HepG2 (cell line): ENCODE data around the gene PRKG1. TPM values are rescaled to one million over a fixed set of nuclear protein-coding genes. Genes with fewer than 3 reads are reported as not detected.

ENCODE experiments used
- ATAC-seq: fragments of 200-7000 bp; cut with Tn5 transposase; 3 replicates; pipeline ENCODE4 v1.9.1; 2020; ENCODE audit warnings: mild to moderate bottlenecking, moderate library complexity
- BruUV-seq: library from RNA; stranded (reverse); fragments of 400-500 nt; replicated peaks from 2 replicates; lab custom pipeline; 2021; lab: Mats Ljungman, UMichigan
- CTCF ChIA-PET: fragments of 300-600 bp; formaldehyde crosslinking; extraction: SDS; loops from one replicate; lab custom pipeline; 2021; ENCODE audit warnings: low total read pairs, inconsistent platforms, low intra/inter-chr PET ratio; lab: Yijun Ruan, JAX
- POLR2A ChIA-PET: fragments of 350-600 bp; sonication (Branson Sonifier 250); formaldehyde crosslinking; loops from one replicate; lab custom pipeline; 2020; ENCODE audit warnings: antibody characterized with exemption, inconsistent platforms; lab: Yijun Ruan, JAX
- DNase-seq: peaks from one replicate; pipeline ENCODE4 v3.0.0-alpha.2; 2015; ENCODE audit warnings: low spot score
- FAIRE-seq: peaks from 3 replicates; lab custom pipeline; 2011; peaks lifted over from hg19 to GRCh38; lab: Jason Lieb, UNC
- H2AFZ ChIP-seq: one replicate; pipeline ENCODE4 v1.6.1; 2011; ENCODE audit warnings: low read length, inconsistent platforms
- H3K27ac ChIP-seq: fragments of 300-600 bp; 3 replicates; pipeline ENCODE4 v1.8.0; 2011; ENCODE audit warnings: mixed run types, mild to moderate bottlenecking, mixed read lengths, low read length, inconsistent platforms; ENCODE audit not compliant: insufficient read depth; ENCODE audit errors: extremely low read length
- H3K27me3 ChIP-seq, 2 experiments: fragments of 200-600 bp in 1 of 2; 2 replicates in 1 of 2; 3 replicates in 1 of 2; pipeline versions ENCODE4 v1.6.0 to v1.8.0; 2011; ENCODE audit warnings: low read length in 2 of 2, mild to moderate bottlenecking in 2 of 2, moderate library complexity in 2 of 2, inconsistent platforms in 1 of 2; ENCODE audit not compliant: insufficient read depth in 2 of 2, control insufficient read depth in 1 of 2
- H3K36me3 ChIP-seq, 2 experiments: fragments of 200-600 bp in 1 of 2; replicated peaks in 1 of 2; 2 replicates in 1 of 2; 3 replicates in 1 of 2; pipeline versions ENCODE4 v1.5.1 to v1.8.0; 2011; ENCODE audit warnings: low read length in 2 of 2, inconsistent platforms in 1 of 2; ENCODE audit not compliant: insufficient read depth in 2 of 2, control insufficient read depth in 1 of 2
- H3K4me1 ChIP-seq: 2 replicates; pipeline ENCODE4 v1.5.1; 2012; ENCODE audit warnings: low read length, inconsistent platforms; ENCODE audit not compliant: insufficient read depth
- H3K4me2 ChIP-seq: 2 replicates; pipeline ENCODE4 v1.6.0; 2011; ENCODE audit warnings: low read depth, low read length, inconsistent platforms
- H3K4me3 ChIP-seq, 3 experiments: fragments of 200-600 bp in 1 of 3; sonication (generic), shearing (Covaris generic) in 1 of 3; replicated peaks in 1 of 3; 2 replicates each; pipeline ENCODE4 v1.5.1; 2011 to 2016; ENCODE audit warnings: low read length in 3 of 3, inconsistent platforms in 2 of 3, low read depth in 2 of 3, mild to moderate bottlenecking in 2 of 3, control low read depth in 1 of 3, mixed read lengths in 1 of 3; ENCODE audit not compliant: insufficient read depth in 1 of 3
- H3K79me2 ChIP-seq: one replicate; pipeline ENCODE4 v1.6.1; 2011; ENCODE audit warnings: low read length, inconsistent platforms; ENCODE audit not compliant: insufficient read depth
- H3K9ac ChIP-seq: 2 replicates; pipeline ENCODE4 v1.6.0; 2011; ENCODE audit warnings: mild to moderate bottlenecking, low read depth, low read length, inconsistent platforms; ENCODE audit not compliant: insufficient read depth
- H3K9me3 ChIP-seq: 2 replicates; pipeline ENCODE4 v1.5.1; 2012; ENCODE audit warnings: mild to moderate bottlenecking, low read length
- H4K20me1 ChIP-seq: 2 replicates; pipeline ENCODE4 v1.6.0; 2011; ENCODE audit warnings: inconsistent platforms, mild to moderate bottlenecking, low read length, moderate library complexity; ENCODE audit not compliant: insufficient read depth
- FOXJ3 ChIP-seq: sonication (generic); formaldehyde crosslinking; IDR thresholded peaks from 2 replicates; pipeline ENCODE4 v1.4.0; 2020; ENCODE audit warnings: missing genetic modification reagents, mild to moderate bottlenecking, borderline replicate concordance
- MTF2 ChIP-seq: sonication (generic); formaldehyde crosslinking; IDR thresholded peaks from 2 replicates; pipeline ENCODE4 v1.5.0; 2020; ENCODE audit warnings: missing genetic modification reagents, borderline replicate concordance
- PHB2 ChIP-seq: fragments of 450-650 bp; IDR thresholded peaks from 2 replicates; pipeline ENCODE4 v1.6.1; 2018; ENCODE audit not compliant: partially characterized antibody
- REPIN1 ChIP-seq: sonication (generic); formaldehyde crosslinking; IDR thresholded peaks from 2 replicates; pipeline ENCODE4 v1.8.0; 2022; ENCODE audit warnings: missing genetic modification reagents, low read depth, mild to moderate bottlenecking, borderline replicate concordance
- SIN3A ChIP-seq: IDR thresholded peaks from 2 replicates; pipeline ENCODE4 v1.6.1; 2011; ENCODE audit warnings: low read depth, mild to moderate bottlenecking, control low read depth, low read length, borderline replicate concordance
- SIX1 ChIP-seq: sonication (generic); formaldehyde crosslinking; IDR thresholded peaks from 2 replicates; pipeline ENCODE4 v1.4.0; 2020; ENCODE audit warnings: missing genetic modification reagents, borderline replicate concordance
- ZBTB42 ChIP-seq: sonication (generic); formaldehyde crosslinking; IDR thresholded peaks from 2 replicates; pipeline ENCODE4 v1.5.0; 2020; ENCODE audit warnings: mild to moderate bottlenecking, missing genetic modification reagents
- WGBS: methylation state at CpG from one replicate; pipeline ENCODE4 v1.1.6; 2017; ENCODE audit warnings: low lambda C conversion rate; 5-methylcytosine and 5-hydroxymethylcytosine counted together
- in situ Hi-C: cut with HindIII; loops from 2 replicates; pipeline ENCODE4 v1.10.0; 2017; ENCODE audit warnings: low pct_unique_long_range_greater_than_20kb; ENCODE audit not compliant: extremely low pct_ligation_motif_present
- intact Hi-C: fragments of 100-400 bp; cut with micrococcal nuclease; formaldehyde crosslinking; loops from one replicate; pipeline ENCODE4 v1.10.0; 2022; ENCODE audit not compliant: unreplicated experiment
- polyA plus RNA-seq, 8 experiments: library from polyadenylated mRNA; depleted of rRNA in 3 of 8; stranded (reverse) in 7 of 8; unstranded in 1 of 8; fragments of >200 nt; fragmentation: Illumina TruSeq in 4 of 8; extraction: Trizol in 4 of 8; gene quantifications; 2 replicates each; pipeline versions ENCODE4 v1.2.1 to v1.2.3, GENCODE V29; 2011 to 2016; ENCODE audit warnings: low read depth in 4 of 8, missing spikeins in 1 of 8, mixed read lengths in 1 of 8; ENCODE audit not compliant: insufficient read depth in 1 of 8
- total RNA-seq, 5 experiments: library from RNA; depleted of rRNA; stranded (reverse); fragments of >200 nt; fragmentation: Illumina TruSeq; extraction: Trizol; gene quantifications; 2 replicates each; pipeline ENCODE4 v1.2.3, GENCODE V29; 2016; ENCODE audit warnings: low read depth in 1 of 5
- TF ChIP-seq, protein P1 (sequence below): IDR thresholded peaks from 2 replicates; pipeline ENCODE4 v1.6.1; 2016; ENCODE audit warnings: missing compliant biosample characterization, missing genetic modification reagents, borderline replicate concordance
- TF ChIP-seq, protein P2 (sequence below): sonication (generic); formaldehyde crosslinking; IDR thresholded peaks from 2 replicates; pipeline ENCODE4 v1.5.1; 2020; ENCODE audit warnings: mild to moderate bottlenecking, missing genetic modification reagents, borderline replicate concordance
- TF ChIP-seq, protein P3 (sequence below): sonication (generic); formaldehyde crosslinking; IDR thresholded peaks from 2 replicates; pipeline ENCODE4 v1.4.0; 2020; ENCODE audit warnings: missing genetic modification reagents

Gene PRKG1
- total and polyA plus RNA-seq, 2 of the 13 experiments (the other 11 are each of a cell fraction or from before 2014, with no cell fraction given): 0.01 TPM; not detected in 1

DNA sequence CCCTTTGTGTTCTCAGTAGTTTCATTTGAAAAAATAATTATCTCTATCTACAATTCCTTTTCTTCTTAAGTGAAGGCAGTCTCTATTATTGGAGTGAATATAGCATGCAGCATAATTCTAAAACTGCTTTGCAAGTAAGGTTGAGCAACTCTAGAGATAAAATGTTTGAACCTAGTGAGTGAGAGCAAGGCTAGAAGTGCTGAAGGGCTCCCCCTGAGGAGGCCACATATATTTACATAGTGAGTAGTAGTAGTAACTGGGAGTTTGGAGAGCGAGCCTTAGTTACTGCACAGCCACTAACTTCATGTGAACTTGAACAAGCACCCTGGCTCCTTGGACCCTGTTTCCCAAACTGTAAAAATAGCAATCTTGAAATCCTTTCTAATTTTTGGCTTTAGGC, 1098.3 kb downstream of the PRKG1 start:
- ChIA-PET POLR2A (no interaction called here), CTCF (no interaction called here)
- FAIRE-seq (no peak), DNase-seq (no peak), ATAC-seq (peak; percentile 71)
- H3K27me3 ChIP-seq: no peaks in the 10 kb centered on the region
- in situ Hi-C loops (no loop called here), intact Hi-C loops (no loop called here)
- no peak overlapping the region for H3K4me2 ChIP-seq
- H2AFZ ChIP-seq: no peak overlapping the region
- H3K9ac ChIP-seq: no peak overlapping the region
- H4K20me1 ChIP-seq: no peaks in the 10 kb centered on the region
- H3K4me1 ChIP-seq: no peaks in the 10 kb centered on the region
- no peaks in the 10 kb centered on the region for H3K9me3 ChIP-seq
- H3K79me2 ChIP-seq: no peaks in the 10 kb centered on the region
- H3K27ac ChIP-seq: no peak overlapping the region
- H3K4me3 ChIP-seq: no peak overlapping the region
- no peaks in the 10 kb centered on the region for H3K36me3 ChIP-seq
- BruUV-seq: no TSS peak
- 8% methylated on average over 1 of the region's 1 CpG for WGBS
- no peak for TF ChIP-seq REPIN1 (CRISPR knock-in tag)
- TF ChIP-seq FOXJ3 (CRISPR knock-in tag): no peak

DNA sequence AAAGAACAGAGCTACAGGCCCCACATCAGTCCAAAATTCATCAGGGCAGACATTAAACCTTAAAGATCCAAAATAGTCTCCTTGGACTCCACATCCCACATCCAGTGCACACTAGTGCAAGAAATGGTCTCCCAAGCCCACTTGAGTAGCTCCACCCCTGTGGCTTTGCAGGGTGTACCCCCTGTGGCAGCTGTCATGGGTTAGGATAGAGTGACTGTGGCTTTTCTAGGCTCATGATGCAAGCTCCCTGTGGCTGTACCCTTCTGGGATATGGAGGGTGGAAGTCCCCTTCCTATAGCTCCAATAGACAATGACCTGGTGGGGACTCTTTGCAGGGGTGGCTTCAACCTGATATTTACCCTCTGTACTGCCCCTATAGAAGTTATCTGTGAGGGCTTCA, 1111.0 kb downstream of the PRKG1 start:
- intact Hi-C loops: no loop called here
- ChIA-PET POLR2A (no interaction called here), CTCF (no interaction called here)
- Histone ChIP-seq H3K4me3 (no peak overlapping the region), H3K9ac (no peak overlapping the region), H3K27me3 (no peaks in the 10 kb centered on the region), H3K9me3 (no peaks in the 10 kb centered on the region), H3K79me2 (no peaks in the 10 kb centered on the region), H2AFZ (no peak overlapping the region), H4K20me1 (no peaks in the 10 kb centered on the region), H3K4me2 (no peak overlapping the region), H3K4me1 (no peaks in the 10 kb centered on the region), H3K36me3 (no peaks in the 10 kb centered on the region), H3K27ac (no peak overlapping the region)
- DNase-seq: no peak
- no peak for ATAC-seq
- no TSS peak for BruUV-seq
- FAIRE-seq: no peak
- in situ Hi-C loops: no loop called here
- TF ChIP-seq ZBTB42 (CRISPR knock-in tag) (no peak), PHB2 (no peak), SIX1 (CRISPR knock-in tag) (no peak), MTF2 (CRISPR knock-in tag) (no peak), SIN3A (no peak)
- TF ChIP-seq, protein P1, sequence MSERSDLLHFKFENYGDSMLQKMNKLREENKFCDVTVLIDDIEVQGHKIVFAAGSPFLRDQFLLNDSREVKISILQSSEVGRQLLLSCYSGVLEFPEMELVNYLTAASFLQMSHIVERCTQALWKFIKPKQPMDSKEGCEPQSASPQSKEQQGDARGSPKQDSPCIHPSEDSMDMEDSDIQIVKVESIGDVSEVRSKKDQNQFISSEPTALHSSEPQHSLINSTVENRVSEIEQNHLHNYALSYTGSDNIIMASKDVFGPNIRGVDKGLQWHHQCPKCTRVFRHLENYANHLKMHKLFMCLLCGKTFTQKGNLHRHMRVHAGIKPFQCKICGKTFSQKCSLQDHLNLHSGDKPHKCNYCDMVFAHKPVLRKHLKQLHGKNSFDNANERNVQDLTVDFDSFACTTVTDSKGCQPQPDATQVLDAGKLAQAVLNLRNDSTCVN (CRISPR knock-in tag): no peak
- TF ChIP-seq, protein P2, sequence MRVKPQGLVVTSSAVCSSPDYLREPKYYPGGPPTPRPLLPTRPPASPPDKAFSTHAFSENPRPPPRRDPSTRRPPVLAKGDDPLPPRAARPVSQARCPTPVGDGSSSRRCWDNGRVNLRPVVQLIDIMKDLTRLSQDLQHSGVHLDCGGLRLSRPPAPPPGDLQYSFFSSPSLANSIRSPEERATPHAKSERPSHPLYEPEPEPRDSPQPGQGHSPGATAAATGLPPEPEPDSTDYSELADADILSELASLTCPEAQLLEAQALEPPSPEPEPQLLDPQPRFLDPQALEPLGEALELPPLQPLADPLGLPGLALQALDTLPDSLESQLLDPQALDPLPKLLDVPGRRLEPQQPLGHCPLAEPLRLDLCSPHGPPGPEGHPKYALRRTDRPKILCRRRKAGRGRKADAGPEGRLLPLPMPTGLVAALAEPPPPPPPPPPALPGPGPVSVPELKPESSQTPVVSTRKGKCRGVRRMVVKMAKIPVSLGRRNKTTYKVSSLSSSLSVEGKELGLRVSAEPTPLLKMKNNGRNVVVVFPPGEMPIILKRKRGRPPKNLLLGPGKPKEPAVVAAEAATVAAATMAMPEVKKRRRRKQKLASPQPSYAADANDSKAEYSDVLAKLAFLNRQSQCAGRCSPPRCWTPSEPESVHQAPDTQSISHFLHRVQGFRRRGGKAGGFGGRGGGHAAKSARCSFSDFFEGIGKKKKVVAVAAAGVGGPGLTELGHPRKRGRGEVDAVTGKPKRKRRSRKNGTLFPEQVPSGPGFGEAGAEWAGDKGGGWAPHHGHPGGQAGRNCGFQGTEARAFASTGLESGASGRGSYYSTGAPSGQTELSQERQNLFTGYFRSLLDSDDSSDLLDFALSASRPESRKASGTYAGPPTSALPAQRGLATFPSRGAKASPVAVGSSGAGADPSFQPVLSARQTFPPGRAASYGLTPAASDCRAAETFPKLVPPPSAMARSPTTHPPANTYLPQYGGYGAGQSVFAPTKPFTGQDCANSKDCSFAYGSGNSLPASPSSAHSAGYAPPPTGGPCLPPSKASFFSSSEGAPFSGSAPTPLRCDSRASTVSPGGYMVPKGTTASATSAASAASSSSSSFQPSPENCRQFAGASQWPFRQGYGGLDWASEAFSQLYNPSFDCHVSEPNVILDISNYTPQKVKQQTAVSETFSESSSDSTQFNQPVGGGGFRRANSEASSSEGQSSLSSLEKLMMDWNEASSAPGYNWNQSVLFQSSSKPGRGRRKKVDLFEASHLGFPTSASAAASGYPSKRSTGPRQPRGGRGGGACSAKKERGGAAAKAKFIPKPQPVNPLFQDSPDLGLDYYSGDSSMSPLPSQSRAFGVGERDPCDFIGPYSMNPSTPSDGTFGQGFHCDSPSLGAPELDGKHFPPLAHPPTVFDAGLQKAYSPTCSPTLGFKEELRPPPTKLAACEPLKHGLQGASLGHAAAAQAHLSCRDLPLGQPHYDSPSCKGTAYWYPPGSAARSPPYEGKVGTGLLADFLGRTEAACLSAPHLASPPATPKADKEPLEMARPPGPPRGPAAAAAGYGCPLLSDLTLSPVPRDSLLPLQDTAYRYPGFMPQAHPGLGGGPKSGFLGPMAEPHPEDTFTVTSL (CRISPR knock-in tag): no peak
- TF ChIP-seq, protein P3, sequence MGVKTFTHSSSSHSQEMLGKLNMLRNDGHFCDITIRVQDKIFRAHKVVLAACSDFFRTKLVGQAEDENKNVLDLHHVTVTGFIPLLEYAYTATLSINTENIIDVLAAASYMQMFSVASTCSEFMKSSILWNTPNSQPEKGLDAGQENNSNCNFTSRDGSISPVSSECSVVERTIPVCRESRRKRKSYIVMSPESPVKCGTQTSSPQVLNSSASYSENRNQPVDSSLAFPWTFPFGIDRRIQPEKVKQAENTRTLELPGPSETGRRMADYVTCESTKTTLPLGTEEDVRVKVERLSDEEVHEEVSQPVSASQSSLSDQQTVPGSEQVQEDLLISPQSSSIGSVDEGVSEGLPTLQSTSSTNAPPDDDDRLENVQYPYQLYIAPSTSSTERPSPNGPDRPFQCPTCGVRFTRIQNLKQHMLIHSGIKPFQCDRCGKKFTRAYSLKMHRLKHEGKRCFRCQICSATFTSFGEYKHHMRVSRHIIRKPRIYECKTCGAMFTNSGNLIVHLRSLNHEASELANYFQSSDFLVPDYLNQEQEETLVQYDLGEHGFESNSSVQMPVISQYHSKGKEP: no peak
